Nephron (organoid): Measurements from ENCODE around the gene DPYSL4.

Experiments
- H3K27ac Mint-ChIP-seq, 3 experiments: 2 replicates each; pipeline ENCODE4 v1.8.0; 2020; ENCODE audit warnings: mixed read lengths in 3 of 3, mild to moderate bottlenecking in 2 of 3, moderate library complexity in 1 of 3
- H3K27me3 Mint-ChIP-seq: 2 replicates; pipeline ENCODE4 v1.8.0; 2021; ENCODE audit warnings: low read depth, mild to moderate bottlenecking, moderate library complexity, mixed read lengths
- H3K36me3 Mint-ChIP-seq: 2 replicates; pipeline ENCODE4 v1.8.0; 2020; ENCODE audit warnings: low read depth, mixed read lengths
- H3K4me1 Mint-ChIP-seq: 2 replicates; pipeline ENCODE4 v1.8.0; 2020; ENCODE audit warnings: mixed read lengths
- H3K4me3 Mint-ChIP-seq, 3 experiments: 2 replicates each; pipeline ENCODE4 v1.8.0; 2020; ENCODE audit warnings: mild to moderate bottlenecking in 3 of 3, mixed read lengths in 3 of 3, moderate library complexity in 2 of 3
- H3K9me3 Mint-ChIP-seq: 2 replicates; pipeline ENCODE4 v1.8.0; 2020; ENCODE audit warnings: mixed read lengths
- CTCF ChIP-seq, 3 experiments: fragments of 200-600 bp; sonication (generic); IDR thresholded peaks; one replicate each; pipeline ENCODE4 v1.5.0; 2021; ENCODE audit warnings: antibody characterized with exemption in 3 of 3; ENCODE audit not compliant: unreplicated experiment in 3 of 3

Gene DPYSL4

GRCh38 chr10:132144086-132144485, 42.7 kb upstream of the DPYSL4 start:
- Mint-ChIP-seq H3K4me1 (peaks cover 6% of the 10 kb centered on the region), H3K27me3 (no peaks in the 10 kb centered on the region), H3K36me3 (no peaks in the 10 kb centered on the region), H3K27ac (no peak overlapping the region), H3K4me3 (no peak overlapping the region), H3K9me3 (no peaks in the 10 kb centered on the region)
- no peak for TF ChIP-seq CTCF (IDR thresholded peaks at IDR 0.05; ENCODE audit: unreplicated experiment in 3 of 3)

- Mint-ChIP-seq H3K9me3 (no peaks in the 10 kb centered on the region), H3K27ac (no peak overlapping the region), H3K27me3 (no peaks in the 10 kb centered on the region), H3K4me1 (peaks cover 6% of the 10 kb centered on the region), H3K4me3 (no peak overlapping the region), H3K36me3 (no peaks in the 10 kb centered on the region)
- TF ChIP-seq CTCF (IDR thresholded peaks at IDR 0.05; ENCODE audit: unreplicated experiment in 3 of 3): no peak
These were observed 41.7 kb upstream of the DPYSL4 start for GRCh38 chr10:132145002-132145401.

GRCh38 chr10:132145521-132146185, 41.1 kb upstream of the DPYSL4 start:
- Mint-ChIP-seq H3K27me3 (no peaks in the 10 kb centered on the region), H3K4me1 (peaks cover 6% of the 10 kb centered on the region), H3K4me3 (no peak overlapping the region), H3K27ac (no peak overlapping the region), H3K36me3 (no peaks in the 10 kb centered on the region), H3K9me3 (no peaks in the 10 kb centered on the region)
- no peak for TF ChIP-seq CTCF (IDR thresholded peaks at IDR 0.05; ENCODE audit: unreplicated experiment in 3 of 3)

GRCh38 chr10:132146271-132146671, 40.5 kb upstream of the DPYSL4 start:
- Mint-ChIP-seq H3K27ac (no peak overlapping the region), H3K9me3 (no peaks in the 10 kb centered on the region), H3K4me1 (peaks cover 6% of the 10 kb centered on the region), H3K4me3 (no peak overlapping the region), H3K27me3 (no peaks in the 10 kb centered on the region), H3K36me3 (no peaks in the 10 kb centered on the region)
- no peak for TF ChIP-seq CTCF (IDR thresholded peaks at IDR 0.05; ENCODE audit: unreplicated experiment in 3 of 3)

- H3K36me3 Mint-ChIP-seq: no peaks in the 10 kb centered on the region
- TF ChIP-seq CTCF (IDR thresholded peaks at IDR 0.05; ENCODE audit: unreplicated experiment in 3 of 3): no peak
These were observed 39.5 kb upstream of the DPYSL4 start for GRCh38 chr10:132146941-132147915.

More at GRCh38 chr10:132146941-132147915, 39.5 kb upstream of the DPYSL4 start:
- H3K27ac Mint-ChIP-seq: no peak overlapping the region
- no peak overlapping the region for H3K4me3 Mint-ChIP-seq
- H3K9me3 Mint-ChIP-seq: no peaks in the 10 kb centered on the region
- peaks cover 6% of the 10 kb centered on the region for H3K4me1 Mint-ChIP-seq
- H3K27me3 Mint-ChIP-seq: no peaks in the 10 kb centered on the region
